ENCODE measurements around the gene SFT2D2. TPM values are rescaled to one million over a fixed set of nuclear protein-coding genes. Genes with fewer than 3 reads are reported as not detected.

SFT2D2 gene
- total and polyA plus RNA-seq, 4 donors: 5.9 to 70.3 (median 33.0) TPM

- peaks cover 16 to 44% (median 25%) of the 10 kb centered on the region in 4 donors for H3K36me3 ChIP-seq (ENCODE audit: control insufficient read depth in 4 of 4, insufficient read depth in 4 of 4, low read length in 4 of 4)
Measured at GRCh38 chr1:168235937-168236336, 10.1 kb downstream of the SFT2D2 start.

GRCh38 chr1:168236836-168237611 lies 11.2 kb downstream of the SFT2D2 start:
- peaks cover 13 to 48% (median 24%) of the 10 kb centered on the region in 4 donors for H3K36me3 ChIP-seq (ENCODE audit: control insufficient read depth in 4 of 4, insufficient read depth in 4 of 4, low read length in 4 of 4)
- 88 to 94% methylated on average over 7 of the region's 7 CpGs for WGBS, 2 donors
- no peak for TF ChIP-seq CTCF (IDR thresholded peaks at IDR 0.05; ENCODE audit: control extremely low read depth, extremely low read depth)
- no peak overlapping the region for H3K27ac ChIP-seq (ENCODE audit: low read depth in 1 of 2, low read length in 1 of 2)
- H3K27me3 ChIP-seq (ENCODE audit: control insufficient read depth in 3 of 3, insufficient read depth in 3 of 3, low read length in 2 of 3): no peaks in the 10 kb centered on the region
- peaks cover 0 to 8% (median 3%) of the 10 kb centered on the region in 5 donors for H3K4me1 ChIP-seq (ENCODE audit: control insufficient read depth in 5 of 5, insufficient read depth in 5 of 5, low read length in 5 of 5)
- DNase-seq (no peak), ATAC-seq (ENCODE audit: insufficient read depth, low FRiP score) (no peak)
- no peak overlapping the region for H3K4me3 ChIP-seq
- peaks cover 0 to 2% (median 0%) of the 10 kb centered on the region in 4 donors for H3K9me3 ChIP-seq (ENCODE audit: control insufficient read depth in 4 of 4, insufficient read depth in 3 of 4, low read length in 3 of 4)
- no peak overlapping the region for H3K9ac ChIP-seq (ENCODE audit: insufficient read depth in 1 of 2, low read length in 2 of 2)

More at GRCh38 chr1:168235937-168236336, 10.1 kb downstream of the SFT2D2 start:
- Histone ChIP-seq H3K9me3 (ENCODE audit: control insufficient read depth in 4 of 4, insufficient read depth in 3 of 4, low read length in 3 of 4) (no peaks in the 10 kb centered on the region), H3K4me1 (ENCODE audit: control insufficient read depth in 5 of 5, insufficient read depth in 5 of 5, low read length in 5 of 5) (peaks cover 0 to 9% (median 4%) of the 10 kb centered on the region in 5 donors), H3K4me3 (no peak overlapping the region), H3K9ac (ENCODE audit: insufficient read depth in 1 of 2, low read length in 2 of 2) (no peak overlapping the region), H3K27ac (ENCODE audit: low read depth in 1 of 2, low read length in 1 of 2) (peak overlapping the region in 1 of 2 donors; percentile 60), H3K27me3 (ENCODE audit: control insufficient read depth in 3 of 3, insufficient read depth in 3 of 3, low read length in 2 of 3) (no peaks in the 10 kb centered on the region)
- no peak for TF ChIP-seq CTCF (IDR thresholded peaks at IDR 0.05; ENCODE audit: control extremely low read depth, extremely low read depth)
- no peak for DNase-seq
- no peak for ATAC-seq (ENCODE audit: insufficient read depth, low FRiP score)
- WGBS, 2 donors: 77 to 88% methylated on average over 3 of the region's 3 CpGs

GRCh38 chr1:168243198-168243597 lies 17.4 kb downstream of the SFT2D2 start:
- Histone ChIP-seq H3K36me3 (ENCODE audit: control insufficient read depth in 4 of 4, insufficient read depth in 4 of 4, low read length in 4 of 4) (peaks cover 11 to 26% (median 26%) of the 10 kb centered on the region in 4 donors), H3K4me1 (ENCODE audit: control insufficient read depth in 5 of 5, insufficient read depth in 5 of 5, low read length in 5 of 5) (peaks cover 0 to 34% (median 18%) of the 10 kb centered on the region in 5 donors), H3K9me3 (ENCODE audit: control insufficient read depth in 4 of 4, insufficient read depth in 3 of 4, low read length in 3 of 4) (peaks cover 0 to 2% (median 0%) of the 10 kb centered on the region in 4 donors), H3K27ac (ENCODE audit: low read depth in 1 of 2, low read length in 1 of 2) (peak overlapping the region in 1 of 2 donors; percentile 66), H3K27me3 (ENCODE audit: control insufficient read depth in 3 of 3, insufficient read depth in 3 of 3, low read length in 2 of 3) (no peaks in the 10 kb centered on the region), H3K4me3 (no peak overlapping the region), H3K9ac (ENCODE audit: insufficient read depth in 1 of 2, low read length in 2 of 2) (no peak overlapping the region)
- 57 to 74% methylated on average over 2 of the region's 2 CpGs for WGBS, 2 donors
- DNase-seq (peak; percentile 85 to 97 (median 97)), ATAC-seq (ENCODE audit: insufficient read depth, low FRiP score) (no peak)
- TF ChIP-seq CTCF (IDR thresholded peaks at IDR 0.05; ENCODE audit: control extremely low read depth, extremely low read depth): no peak
